ENCODE data around the gene PYGL. TPM values are rescaled to one million over a fixed set of nuclear protein-coding genes. Genes with fewer than 3 reads are reported as not detected.
A peak's percentile ranks its signal among the peaks of the same experiment; 100 is the strongest.
"Not testable (repeated sequence)": the region's sequence is repeated elsewhere in the genome, so short reads cannot be mapped to it uniquely, and the experiment has no call there.

Gene PYGL
- total and polyA plus RNA-seq, 5 donors = 6.7 to 16.5 (median 11.8) TPM

DNA sequence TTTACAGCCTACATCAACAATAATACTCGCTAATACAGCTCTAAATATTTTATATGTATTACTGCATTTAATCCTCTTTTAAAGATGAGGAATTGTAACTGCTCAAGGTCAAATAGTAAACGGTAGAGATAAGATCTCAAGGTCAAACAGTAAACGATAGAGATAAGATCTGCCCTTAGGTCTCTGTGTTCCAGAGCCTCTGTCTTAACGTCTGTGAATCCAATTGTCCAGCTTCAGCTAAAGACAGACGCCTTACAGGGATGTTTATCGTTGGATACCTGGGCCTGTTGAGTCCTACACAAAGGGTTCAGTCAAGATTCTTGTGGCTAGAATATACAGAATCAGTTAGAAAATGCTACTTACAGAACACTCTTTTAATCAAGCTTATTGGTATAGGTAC lies 20.0 kb downstream of the PYGL start:
- 58% methylated on average over 6 of the region's 6 CpGs for WGBS
- DNase-seq = no peak

DNA sequence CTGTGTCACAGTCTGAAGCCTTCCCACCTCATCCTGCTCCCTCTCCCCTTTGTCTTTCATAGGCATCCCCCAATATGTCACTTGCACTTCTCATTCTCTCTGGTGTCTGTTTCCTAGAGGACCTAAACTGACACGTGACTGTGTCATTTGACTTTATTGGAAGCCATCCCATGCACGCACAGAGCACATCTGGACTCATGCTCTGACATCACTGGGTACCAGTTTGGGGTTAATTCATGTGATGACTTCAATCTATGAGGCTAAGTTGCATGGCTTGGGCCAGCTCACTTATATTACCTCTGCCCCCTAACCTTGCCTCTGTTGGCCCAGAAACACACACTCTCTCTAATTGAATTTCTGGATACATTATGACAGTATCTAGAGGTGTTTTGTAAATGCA lies 21.5 kb downstream of the PYGL start:
- H3K4me1 ChIP-seq (ENCODE audit: control insufficient read depth, insufficient read depth, low read length) = no peaks in the 10 kb centered on the region
- intact Hi-C loops (cut with DNase I) = no loop called here

More for the DNA sequence above, 20.0 kb downstream of the PYGL start:
- Histone ChIP-seq H3K27me3 (ENCODE audit: control insufficient read depth, insufficient read depth) (no peaks in the 10 kb centered on the region), H3K4me1 (ENCODE audit: control insufficient read depth, insufficient read depth, low read length) (no peaks in the 10 kb centered on the region), H3K27ac (ENCODE audit: low read length) (no peak overlapping the region), H3K4me3 (ENCODE audit: low read length) (no peak overlapping the region), H3K9me3 (ENCODE audit: control insufficient read depth, low read length) (no peaks in the 10 kb centered on the region)
- no peak for ATAC-seq
- intact Hi-C loops (cut with DNase I) = no loop called here

DNA sequence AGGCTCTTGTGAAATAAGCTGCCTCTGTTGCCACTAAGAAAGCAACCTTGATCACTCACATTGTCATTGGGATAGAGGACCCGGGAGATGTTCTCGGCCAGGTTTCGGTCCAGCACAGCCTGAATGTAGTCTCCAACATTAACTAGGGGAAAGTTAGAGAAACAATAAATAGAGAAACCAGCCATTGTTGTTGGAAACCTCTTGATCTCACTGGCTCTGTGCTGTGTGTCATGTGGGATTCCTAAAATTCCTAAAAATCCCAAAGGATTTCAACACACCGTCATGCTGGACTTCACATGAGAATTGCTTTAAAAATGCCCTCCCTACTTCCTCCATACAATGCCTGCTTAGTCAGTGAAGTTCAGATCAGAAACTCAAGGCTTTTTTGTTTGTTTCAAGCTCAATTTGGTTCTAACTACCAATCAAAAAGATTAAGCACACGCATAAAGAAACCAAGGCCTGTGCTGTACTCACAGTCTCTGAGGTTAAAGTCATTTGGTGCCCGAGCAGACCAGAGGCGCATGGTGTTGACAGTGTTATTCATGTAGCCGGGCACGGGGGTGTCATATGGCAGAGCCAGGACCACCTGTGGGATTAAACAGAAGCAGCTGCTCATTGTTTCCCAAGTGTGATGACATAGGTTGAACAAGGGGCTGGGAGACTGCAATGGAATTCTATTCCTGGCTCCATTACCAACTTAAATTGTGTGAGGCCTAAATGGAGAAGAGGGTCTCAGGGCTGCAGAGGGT lies 23.6 kb downstream of the PYGL start:
- no peaks in the 10 kb centered on the region for H3K9me3 ChIP-seq (ENCODE audit: control insufficient read depth, low read length)
- intact Hi-C loops (cut with DNase I) = no loop called here
- 67% methylated on average over 9 of the region's 9 CpGs for WGBS
- no peaks in the 10 kb centered on the region for H3K27me3 ChIP-seq (ENCODE audit: control insufficient read depth, insufficient read depth)
- ATAC-seq = peak in 1 of 2 donors; percentile 46
- DNase-seq = no peak
- no peak overlapping the region for H3K4me3 ChIP-seq (ENCODE audit: low read length)
- H3K4me1 ChIP-seq (ENCODE audit: control insufficient read depth, insufficient read depth, low read length) = no peaks in the 10 kb centered on the region
- no peak overlapping the region for H3K27ac ChIP-seq (ENCODE audit: low read length)

More for the DNA sequence above, 21.5 kb downstream of the PYGL start:
- Histone ChIP-seq H3K9me3 (ENCODE audit: control insufficient read depth, low read length) (no peaks in the 10 kb centered on the region), H3K4me3 (ENCODE audit: low read length) (no peak overlapping the region), H3K27ac (ENCODE audit: low read length) (no peak overlapping the region), H3K27me3 (ENCODE audit: control insufficient read depth, insufficient read depth) (no peaks in the 10 kb centered on the region)
- DNase-seq (no peak), ATAC-seq (no peak)
- 89% methylated on average over 2 of the region's 2 CpGs for WGBS

DNA sequence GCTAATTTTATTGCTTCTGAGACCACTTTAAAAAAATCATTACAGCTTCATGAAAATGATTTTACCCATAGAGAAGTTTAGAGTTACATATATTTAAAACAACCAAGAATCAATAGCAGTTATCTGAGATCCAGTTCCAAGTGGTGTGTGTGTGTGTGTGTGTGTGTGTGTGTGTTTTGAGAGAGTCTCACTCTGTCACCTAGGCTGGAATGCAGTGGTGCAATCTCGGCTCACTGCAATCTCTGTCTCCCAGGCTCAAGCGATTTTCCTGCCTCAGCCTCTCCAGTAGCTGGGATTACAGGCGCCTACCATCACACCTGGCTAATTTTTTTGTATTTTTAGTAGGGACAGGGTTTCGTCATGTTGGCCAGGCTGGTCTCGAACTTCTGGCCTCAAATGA lies 24.8 kb downstream of the PYGL start:
- ATAC-seq; H3K4me1 ChIP-seq (ENCODE audit: control insufficient read depth, insufficient read depth, low read length); H3K9me3 ChIP-seq (ENCODE audit: control insufficient read depth, low read length); intact Hi-C loops (cut with DNase I); H3K4me3 ChIP-seq (ENCODE audit: low read length); H3K27me3 ChIP-seq (ENCODE audit: control insufficient read depth, insufficient read depth); H3K27ac ChIP-seq (ENCODE audit: low read length); DNase-seq: not testable (repeated sequence)
- WGBS = 73% methylated on average over 5 of the region's 5 CpGs

DNA sequence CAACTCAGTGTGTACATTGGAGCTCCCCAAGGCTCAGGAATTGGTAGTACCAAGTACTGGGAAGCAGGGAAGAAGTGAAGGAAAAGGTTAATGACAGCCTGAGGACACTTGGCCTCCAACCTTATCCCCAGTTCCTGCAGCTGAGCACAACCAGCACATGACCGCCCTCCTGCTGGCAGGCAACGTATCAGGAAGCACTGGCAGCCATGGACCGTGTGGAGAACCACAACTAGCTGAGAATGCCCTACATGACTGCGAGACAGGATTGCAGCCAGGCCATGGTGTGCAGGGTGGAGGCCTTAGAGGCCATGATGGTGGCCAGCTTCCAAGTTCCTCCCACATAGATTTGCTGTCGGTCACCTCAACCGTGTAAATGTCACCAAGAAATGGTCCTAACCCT lies 26.8 kb downstream of the PYGL start:
- ATAC-seq = no peak
- Histone ChIP-seq H3K27ac (ENCODE audit: low read length) (no peak overlapping the region), H3K4me3 (ENCODE audit: low read length) (no peak overlapping the region), H3K9me3 (ENCODE audit: control insufficient read depth, low read length) (no peaks in the 10 kb centered on the region), H3K4me1 (ENCODE audit: control insufficient read depth, insufficient read depth, low read length) (no peaks in the 10 kb centered on the region), H3K27me3 (ENCODE audit: control insufficient read depth, insufficient read depth) (no peaks in the 10 kb centered on the region)
- no peak for DNase-seq
- intact Hi-C loops (cut with DNase I) = no loop called here
- 86% methylated on average over 6 of the region's 6 CpGs for WGBS

DNA sequence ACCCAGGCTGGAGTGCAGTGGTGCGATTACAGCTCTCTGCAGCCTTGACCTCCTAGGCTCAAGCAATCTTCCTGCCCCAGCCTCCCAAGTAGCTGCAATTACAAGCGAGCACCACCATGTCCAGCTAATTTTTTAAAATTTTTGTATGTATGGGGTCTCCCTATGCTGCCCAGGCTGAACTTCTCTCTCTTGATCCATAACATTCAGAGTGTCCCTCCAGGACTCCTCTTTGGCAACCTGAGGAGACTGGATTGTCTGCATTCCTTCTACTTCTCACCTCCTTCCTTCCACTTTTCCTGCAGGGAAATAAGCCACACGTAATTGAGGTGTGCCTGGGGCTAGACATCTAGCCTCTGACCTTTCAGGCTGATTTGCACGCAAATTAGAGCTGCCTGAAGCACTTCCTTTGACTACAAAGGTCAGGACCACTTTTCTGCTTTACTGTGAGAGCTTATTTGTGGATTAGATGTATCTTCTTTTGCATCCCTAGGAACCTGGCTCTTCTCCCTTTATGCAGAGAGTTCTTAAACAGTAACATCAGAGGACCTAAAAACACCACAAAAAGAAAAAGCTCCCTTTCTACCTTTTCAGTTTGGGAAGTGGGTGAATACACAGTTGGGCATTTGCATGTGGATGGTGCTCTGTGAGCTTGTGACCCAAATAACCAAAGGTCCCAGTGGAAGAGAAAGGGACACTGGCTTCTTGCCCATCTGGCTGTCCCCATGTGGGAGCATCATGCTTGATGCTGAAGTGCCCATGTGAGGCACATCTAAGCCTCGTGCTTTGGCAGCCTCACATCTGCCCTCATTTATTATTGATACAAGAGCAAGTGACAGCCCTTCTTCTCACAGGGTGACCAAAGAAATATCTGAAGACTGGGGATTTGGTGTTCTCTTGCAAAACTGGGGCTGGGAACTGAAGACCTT lies 33.5 kb downstream of the PYGL start:
- 76% methylated on average over 5 of the region's 5 CpGs for WGBS
- Histone ChIP-seq H3K27me3 (ENCODE audit: control insufficient read depth, insufficient read depth) (no peaks in the 10 kb centered on the region), H3K27ac (ENCODE audit: low read length) (no peak overlapping the region), H3K4me1 (ENCODE audit: control insufficient read depth, insufficient read depth, low read length) (no peaks in the 10 kb centered on the region), H3K9me3 (ENCODE audit: control insufficient read depth, low read length) (no peaks in the 10 kb centered on the region), H3K4me3 (ENCODE audit: low read length) (no peak overlapping the region)
- ATAC-seq (no peak), DNase-seq (no peak)
- intact Hi-C loops (cut with DNase I) = no loop called here

DNA sequence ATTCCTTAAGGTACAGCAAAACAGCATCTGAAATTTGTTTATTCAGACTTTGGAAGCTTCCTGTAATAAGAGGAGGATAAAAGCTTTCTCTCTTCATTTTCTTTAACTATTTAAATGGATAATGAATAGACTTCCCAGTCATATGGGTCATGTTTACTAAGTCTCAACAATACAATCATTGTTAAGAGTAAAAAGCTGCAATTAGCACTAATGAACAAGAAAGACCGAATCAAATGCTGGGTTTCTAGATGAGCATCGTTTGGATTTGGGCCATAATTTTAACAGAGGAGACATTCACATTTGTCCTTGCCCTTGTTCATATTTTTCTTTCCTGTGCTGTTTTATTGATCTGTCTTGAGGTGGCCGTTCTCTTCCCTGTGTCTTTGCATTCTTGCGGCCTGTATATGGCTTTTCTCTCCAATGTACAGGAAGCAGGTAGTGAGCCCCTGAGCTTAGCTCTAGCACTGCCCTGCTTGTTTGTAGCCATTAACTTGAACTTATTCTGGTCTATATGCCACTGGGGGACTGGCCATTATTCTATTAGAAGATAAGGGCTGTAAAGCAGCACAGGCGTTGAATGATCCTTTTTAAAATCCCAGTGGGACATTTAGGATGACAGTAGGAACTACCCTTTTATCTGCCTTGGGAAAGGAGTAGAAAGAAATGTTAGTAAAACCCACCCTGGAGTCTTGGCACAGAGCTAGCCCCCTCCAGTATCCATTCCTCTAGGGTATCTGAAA lies 37.8 kb downstream of the PYGL start:
- Histone ChIP-seq H3K27ac (ENCODE audit: low read length) (no peak overlapping the region), H3K4me3 (ENCODE audit: low read length) (no peak overlapping the region), H3K4me1 (ENCODE audit: control insufficient read depth, insufficient read depth, low read length) (no peaks in the 10 kb centered on the region), H3K9me3 (ENCODE audit: control insufficient read depth, low read length) (no peaks in the 10 kb centered on the region), H3K27me3 (ENCODE audit: control insufficient read depth, insufficient read depth) (no peaks in the 10 kb centered on the region)
- WGBS = 75% methylated on average over 5 of the region's 5 CpGs
- DNase-seq = no peak
- intact Hi-C loops (cut with DNase I) = no loop called here
- no peak for ATAC-seq

DNA sequence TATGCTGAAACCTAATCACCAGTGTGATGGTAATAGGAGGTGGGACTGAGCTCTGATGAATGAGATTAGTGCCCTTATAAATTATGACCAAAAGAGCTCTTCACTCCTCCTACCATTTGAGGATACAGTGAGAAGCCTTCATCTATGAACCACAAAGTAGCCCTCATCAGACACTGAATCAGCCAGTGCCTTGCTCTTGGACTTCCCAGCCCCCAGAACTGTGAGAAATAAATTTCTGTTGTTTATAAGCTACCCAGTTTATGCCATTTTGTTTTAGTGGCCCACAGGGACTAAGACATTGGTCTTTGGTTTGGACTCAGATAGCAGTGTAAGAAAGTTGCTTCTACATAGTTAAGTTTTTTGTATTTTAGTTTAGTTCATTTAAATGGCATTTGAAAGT lies 39.6 kb downstream of the PYGL start:
- intact Hi-C loops (cut with DNase I) = no loop called here
- Histone ChIP-seq H3K27me3 (ENCODE audit: control insufficient read depth, insufficient read depth) (no peaks in the 10 kb centered on the region), H3K27ac (ENCODE audit: low read length) (no peak overlapping the region), H3K4me1 (ENCODE audit: control insufficient read depth, insufficient read depth, low read length) (no peaks in the 10 kb centered on the region), H3K4me3 (ENCODE audit: low read length) (peak overlapping the region; percentile 15), H3K9me3 (ENCODE audit: control insufficient read depth, low read length) (no peaks in the 10 kb centered on the region)
- ATAC-seq (no peak), DNase-seq (no peak)

DNA sequence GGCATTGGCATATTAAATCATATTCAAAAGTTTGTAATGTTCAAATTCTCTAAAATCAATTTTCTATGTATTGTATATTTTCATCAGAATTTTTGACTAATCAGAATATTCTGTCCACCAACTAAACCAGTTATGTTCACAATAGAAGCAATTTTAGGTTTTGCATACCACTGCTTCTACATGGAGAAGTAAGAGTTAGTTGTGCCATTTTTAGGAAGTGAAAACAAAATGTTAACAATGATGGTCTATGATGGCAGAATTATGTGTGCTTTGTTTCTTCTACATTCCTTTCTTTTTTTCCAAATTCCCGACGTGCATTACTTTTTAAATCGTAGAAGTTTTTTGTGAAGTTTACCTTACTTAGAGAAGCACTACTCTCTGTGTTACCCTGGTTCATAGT lies 42.9 kb downstream of the PYGL start:
- no peaks in the 10 kb centered on the region for H3K27me3 ChIP-seq (ENCODE audit: control insufficient read depth, insufficient read depth)
- intact Hi-C loops (cut with DNase I) = no loop called here
- ATAC-seq (no peak), DNase-seq (no peak)
- H3K9me3 ChIP-seq (ENCODE audit: control insufficient read depth, low read length) = no peaks in the 10 kb centered on the region
- no peak overlapping the region for H3K27ac ChIP-seq (ENCODE audit: low read length)
- 89% methylated on average over 3 of the region's 3 CpGs for WGBS
- no peaks in the 10 kb centered on the region for H3K4me1 ChIP-seq (ENCODE audit: control insufficient read depth, insufficient read depth, low read length)
- H3K4me3 ChIP-seq (ENCODE audit: low read length) = no peak overlapping the region

DNA sequence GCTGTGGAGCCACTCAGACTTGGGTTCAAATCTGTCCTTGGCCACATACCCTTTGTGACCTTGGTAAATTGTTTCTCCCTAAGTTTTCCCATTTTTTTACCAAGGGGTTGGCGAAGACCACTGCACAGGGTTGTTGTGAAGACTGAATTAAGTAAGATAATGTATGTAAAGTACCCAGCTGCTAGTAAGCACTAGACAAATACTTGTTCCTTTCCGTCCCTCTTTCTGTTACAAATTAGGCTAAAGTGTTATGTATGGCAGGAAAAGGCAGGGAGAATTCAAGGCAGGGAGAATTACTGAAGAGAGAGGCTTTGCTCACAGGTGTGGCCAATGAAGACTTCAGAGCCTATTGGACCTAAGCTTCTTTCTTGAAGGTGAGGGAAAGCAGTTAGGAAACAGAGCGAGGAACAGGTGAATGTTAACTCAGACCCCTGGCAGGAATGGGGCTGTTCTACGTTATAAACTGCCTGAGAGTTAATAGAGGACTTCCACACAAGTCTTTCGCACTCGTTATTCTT lies 46.6 kb downstream of the PYGL start:
- no peaks in the 10 kb centered on the region for H3K4me1 ChIP-seq (ENCODE audit: control insufficient read depth, insufficient read depth, low read length)
- no peaks in the 10 kb centered on the region for H3K9me3 ChIP-seq (ENCODE audit: control insufficient read depth, low read length)
- no peak overlapping the region for H3K4me3 ChIP-seq (ENCODE audit: low read length)
- intact Hi-C loops (cut with DNase I) = no loop called here
- no peaks in the 10 kb centered on the region for H3K27me3 ChIP-seq (ENCODE audit: control insufficient read depth, insufficient read depth)
- DNase-seq (no peak), ATAC-seq (no peak)
- no peak overlapping the region for H3K27ac ChIP-seq (ENCODE audit: low read length)
- WGBS = 93% methylated on average over 6 of the region's 6 CpGs

DNA sequence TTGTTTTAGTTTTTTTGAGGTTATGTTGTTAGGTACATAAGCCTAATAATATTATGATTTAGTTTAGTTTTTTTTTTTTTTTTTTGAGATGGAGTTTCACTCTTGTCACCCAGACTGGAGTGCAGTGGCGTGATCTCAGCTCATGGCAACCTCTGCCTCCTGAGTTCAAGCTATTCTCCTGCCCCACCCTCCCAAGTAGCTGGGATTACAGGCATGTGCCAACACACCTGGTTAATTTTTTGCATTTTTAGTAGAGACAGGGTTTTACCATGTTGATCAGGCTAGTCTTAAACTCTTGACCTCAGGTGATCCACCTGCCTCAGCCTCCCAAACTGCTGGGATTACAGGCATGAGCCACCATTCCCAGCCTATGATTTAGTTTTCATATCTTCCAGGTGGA lies 47.3 kb downstream of the PYGL start:
- 95% methylated on average over 1 of the region's 1 CpG for WGBS
- H3K9me3 ChIP-seq (ENCODE audit: control insufficient read depth, low read length); intact Hi-C loops (cut with DNase I); ATAC-seq; H3K27me3 ChIP-seq (ENCODE audit: control insufficient read depth, insufficient read depth); DNase-seq; H3K4me1 ChIP-seq (ENCODE audit: control insufficient read depth, insufficient read depth, low read length); H3K4me3 ChIP-seq (ENCODE audit: low read length); H3K27ac ChIP-seq (ENCODE audit: low read length): not testable (repeated sequence)
